Measurements from ENCODE around the gene BRICD5.
"Not testable (repeated sequence)": the region's sequence is repeated elsewhere in the genome, so short reads cannot be mapped to it uniquely, and the experiment has no call there.

BRICD5 gene

DNA sequence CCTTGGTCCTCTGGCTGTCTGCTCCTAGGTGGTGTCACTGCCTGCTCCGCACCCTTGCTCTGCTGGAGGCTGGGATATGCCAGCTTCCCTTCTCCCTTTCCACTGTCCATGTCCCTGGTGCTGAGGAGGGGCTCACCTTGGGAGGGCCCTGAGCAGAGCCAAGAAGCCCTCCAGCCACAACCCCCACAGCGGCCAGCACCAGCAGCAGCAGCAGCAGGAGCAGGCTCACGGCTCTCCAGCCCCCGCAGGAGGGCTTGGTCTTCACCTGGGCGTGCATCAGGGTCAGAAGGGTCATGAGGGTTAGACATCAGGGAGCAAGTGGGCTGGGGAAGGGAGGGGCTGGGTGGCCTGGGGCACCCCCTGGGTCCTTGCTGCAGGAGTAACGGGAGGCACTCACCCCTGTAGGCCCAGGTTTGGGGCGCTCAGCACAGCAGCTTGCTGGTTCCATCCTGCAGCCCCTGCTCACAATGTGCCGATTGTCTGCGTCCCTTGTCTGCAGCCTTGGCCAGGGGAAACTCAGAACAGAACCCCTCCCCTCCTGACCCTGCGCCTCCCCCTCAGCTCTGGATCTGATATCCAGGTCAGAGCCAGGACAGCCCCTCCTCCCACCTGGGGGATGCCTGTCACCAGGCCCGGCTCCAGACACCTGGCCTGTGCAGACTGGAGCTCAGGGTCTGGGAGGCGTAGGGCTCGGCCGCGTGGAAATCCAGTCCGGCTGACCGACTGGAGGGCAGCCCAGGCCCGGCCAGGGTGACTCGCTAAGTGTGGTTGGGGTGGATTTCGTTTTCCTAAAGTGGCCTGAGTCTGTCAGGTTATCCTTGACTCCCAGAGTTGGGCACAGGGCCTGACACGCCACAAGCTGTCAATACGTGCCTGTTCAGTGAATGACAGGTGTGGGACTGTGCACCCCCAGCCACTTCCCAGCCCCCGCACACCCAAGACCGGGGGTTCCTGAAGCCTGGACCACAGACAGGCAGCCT lies at the start of gene BRICD5:
BRICD5 (minus strand) TSS at position 478 of the 980 bp plus-strand sequence; CDS start at position 448, 30 bp downstream.
- no peak within 1 kb of the TSS for H3K4me3 ChIP-seq (ENCODE audit: low read depth, low read length)
- DNase-seq (ENCODE audit: low read depth), result no peak
- TF ChIP-seq, protein P1, sequence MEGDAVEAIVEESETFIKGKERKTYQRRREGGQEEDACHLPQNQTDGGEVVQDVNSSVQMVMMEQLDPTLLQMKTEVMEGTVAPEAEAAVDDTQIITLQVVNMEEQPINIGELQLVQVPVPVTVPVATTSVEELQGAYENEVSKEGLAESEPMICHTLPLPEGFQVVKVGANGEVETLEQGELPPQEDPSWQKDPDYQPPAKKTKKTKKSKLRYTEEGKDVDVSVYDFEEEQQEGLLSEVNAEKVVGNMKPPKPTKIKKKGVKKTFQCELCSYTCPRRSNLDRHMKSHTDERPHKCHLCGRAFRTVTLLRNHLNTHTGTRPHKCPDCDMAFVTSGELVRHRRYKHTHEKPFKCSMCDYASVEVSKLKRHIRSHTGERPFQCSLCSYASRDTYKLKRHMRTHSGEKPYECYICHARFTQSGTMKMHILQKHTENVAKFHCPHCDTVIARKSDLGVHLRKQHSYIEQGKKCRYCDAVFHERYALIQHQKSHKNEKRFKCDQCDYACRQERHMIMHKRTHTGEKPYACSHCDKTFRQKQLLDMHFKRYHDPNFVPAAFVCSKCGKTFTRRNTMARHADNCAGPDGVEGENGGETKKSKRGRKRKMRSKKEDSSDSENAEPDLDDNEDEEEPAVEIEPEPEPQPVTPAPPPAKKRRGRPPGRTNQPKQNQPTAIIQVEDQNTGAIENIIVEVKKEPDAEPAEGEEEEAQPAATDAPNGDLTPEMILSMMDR (IDR thresholded peaks at IDR 0.05; ENCODE audit: low read depth, low read length, missing control alignments), result no peak

DNA sequence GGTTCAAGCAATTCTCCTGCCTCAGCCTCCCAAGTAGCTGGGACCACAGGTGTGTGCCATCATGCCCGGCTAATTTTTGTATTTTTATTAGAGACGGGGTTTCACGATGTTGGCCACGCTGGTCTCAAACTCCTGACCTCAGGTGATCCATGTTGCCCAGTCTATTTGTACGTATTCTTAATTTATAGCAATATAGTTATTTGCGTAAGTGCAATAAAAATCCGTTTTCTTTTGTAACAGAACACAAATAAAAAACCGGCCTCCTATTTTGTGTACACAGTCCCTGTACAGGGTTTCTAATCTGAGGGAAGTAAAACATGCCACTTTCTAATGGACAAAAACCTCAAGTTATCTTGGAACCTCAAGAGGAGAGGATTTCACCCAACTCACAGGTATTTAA lies 49.6 kb upstream of the BRICD5 start:
- DNase-seq (ENCODE audit: low read depth), result no peak
- TF ChIP-seq, protein P1 (IDR thresholded peaks at IDR 0.05; ENCODE audit: low read depth, low read length, missing control alignments), result no peak

DNA sequence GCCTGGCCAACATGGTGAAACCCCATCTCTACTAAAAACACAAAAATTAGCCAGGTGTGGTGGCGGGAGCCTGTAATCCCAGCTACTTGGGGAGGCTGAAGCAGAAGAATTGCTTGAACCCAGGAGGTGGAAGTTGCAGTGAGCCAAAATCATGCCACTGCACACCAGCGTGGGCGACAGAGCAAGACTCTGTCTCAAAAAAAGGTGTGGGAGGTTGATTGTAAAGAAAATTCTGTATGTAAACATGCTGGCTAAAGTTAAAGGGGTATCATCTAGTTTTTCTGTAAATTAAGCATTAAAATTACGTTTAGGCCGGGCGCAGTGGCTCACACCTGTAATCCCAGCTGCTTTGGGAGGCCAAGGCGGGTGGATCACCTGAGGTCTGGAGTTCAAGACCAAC lies 47.9 kb upstream of the BRICD5 start:
- DNase-seq (ENCODE audit: low read depth); H3K4me3 ChIP-seq (ENCODE audit: low read depth, low read length): not testable (repeated sequence)

More for the DNA sequence above, 49.6 kb upstream of the BRICD5 start:
- no peak overlapping the region for H3K4me3 ChIP-seq (ENCODE audit: low read depth, low read length)

DNA sequence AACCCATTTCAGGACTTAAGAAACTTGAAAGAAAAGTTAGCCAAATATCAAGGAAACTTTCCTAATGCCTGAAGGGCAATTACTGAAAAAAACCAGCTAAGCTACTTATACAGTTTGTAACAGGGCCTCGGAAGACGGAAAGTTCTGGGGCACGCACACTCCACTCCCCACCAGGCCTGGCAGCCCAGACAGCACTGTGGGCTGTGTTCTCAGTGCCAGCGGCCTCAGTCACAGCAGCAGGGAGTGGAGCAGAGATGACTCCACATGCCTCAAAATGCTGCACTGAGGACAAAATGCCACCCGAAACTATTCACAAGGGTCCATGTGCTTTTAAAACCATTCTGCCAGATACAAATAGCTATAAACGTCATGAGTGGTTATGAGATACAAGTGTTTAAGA lies 47.1 kb upstream of the BRICD5 start:
- no peak for DNase-seq (ENCODE audit: low read depth)
- TF ChIP-seq, protein P1 (IDR thresholded peaks at IDR 0.05; ENCODE audit: low read depth, low read length, missing control alignments), result no peak
- no peak overlapping the region for H3K4me3 ChIP-seq (ENCODE audit: low read depth, low read length)

DNA sequence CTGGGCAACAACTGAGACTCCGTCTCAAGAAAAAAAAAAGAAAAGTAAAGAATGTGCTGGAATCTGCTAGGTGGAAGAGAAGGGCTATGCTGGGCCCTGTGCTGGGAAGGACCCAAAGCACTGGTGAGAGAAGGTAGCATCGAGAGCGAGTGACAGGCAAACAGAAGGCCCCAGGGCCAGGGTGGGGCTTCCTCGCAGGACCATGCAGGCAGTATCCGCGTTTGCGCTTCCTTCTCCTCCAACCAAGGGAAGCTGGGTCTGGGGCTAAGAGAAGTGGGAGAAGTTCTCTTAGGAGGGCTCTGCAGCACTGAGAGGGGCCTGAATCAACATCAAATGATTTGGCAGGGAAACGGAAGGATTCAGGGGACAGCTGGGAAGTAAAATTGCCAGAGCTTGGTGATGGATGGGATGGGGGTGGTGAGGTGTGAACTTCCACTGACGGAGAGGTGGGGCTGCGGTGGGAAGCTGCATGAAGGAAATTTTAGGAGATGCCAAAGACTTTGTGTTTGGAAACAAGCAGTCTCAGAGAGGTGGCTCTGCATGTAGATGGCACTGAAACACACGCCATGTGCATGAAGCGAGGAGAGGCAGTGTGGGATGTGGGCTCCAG lies 46.0 kb upstream of the BRICD5 start:
- TF ChIP-seq, protein P1 (IDR thresholded peaks at IDR 0.05; ENCODE audit: low read depth, low read length, missing control alignments), result no peak
- no peak overlapping the region for H3K4me3 ChIP-seq (ENCODE audit: low read depth, low read length)
- no peak for DNase-seq (ENCODE audit: low read depth)

DNA sequence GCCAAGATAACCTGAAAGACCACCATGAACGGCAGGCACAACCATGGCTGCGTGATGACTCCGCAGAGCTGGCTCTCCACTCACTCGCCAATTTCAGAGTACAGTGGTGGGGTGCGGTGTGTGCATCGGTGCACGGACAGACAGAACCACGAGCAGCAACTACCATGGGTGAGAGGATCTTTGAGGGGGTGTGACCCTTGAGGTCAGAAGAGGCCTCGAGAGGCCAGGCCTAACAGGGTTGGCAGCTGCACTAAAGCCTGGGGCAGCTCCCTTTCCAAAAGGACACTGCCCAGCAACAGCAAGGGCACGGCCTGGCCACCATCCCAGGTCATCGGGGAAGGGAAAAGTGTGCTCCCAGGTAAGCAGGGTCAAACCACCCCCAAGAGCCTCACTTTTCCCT lies 42.6 kb upstream of the BRICD5 start:
- H3K4me3 ChIP-seq (ENCODE audit: low read depth, low read length), result no peak overlapping the region
- DNase-seq (ENCODE audit: low read depth), result no peak
- TF ChIP-seq, protein P1 (IDR thresholded peaks at IDR 0.05; ENCODE audit: low read depth, low read length, missing control alignments), result no peak

DNA sequence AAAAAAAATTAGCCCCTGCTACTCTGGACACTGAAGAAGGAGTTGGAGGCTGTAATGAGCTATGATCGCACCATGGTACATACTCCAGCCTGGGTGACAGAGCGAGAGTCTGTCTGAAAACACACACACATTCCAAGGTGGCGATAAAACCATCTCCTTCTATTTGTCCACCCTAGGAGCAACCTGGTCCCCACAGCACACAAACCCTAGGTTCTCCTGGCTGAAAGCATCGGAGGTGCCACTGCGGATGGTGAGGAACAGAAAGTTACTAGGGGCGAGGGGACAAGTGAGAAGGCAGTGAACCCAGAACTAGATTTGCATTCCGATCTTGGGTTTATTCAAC lies 42.1 kb upstream of the BRICD5 start:
- H3K4me3 ChIP-seq (ENCODE audit: low read depth, low read length), result no peak overlapping the region
- TF ChIP-seq, protein P1 (IDR thresholded peaks at IDR 0.05; ENCODE audit: low read depth, low read length, missing control alignments), result no peak
- DNase-seq (ENCODE audit: low read depth), result no peak
